ENCODE results near the gene MRPS26.
"Not testable (repeated sequence)": the region's sequence is repeated elsewhere in the genome, so short reads cannot be mapped to it uniquely, and the experiment has no call there.

Gene MRPS26

GRCh38 chr20:3074812-3075211, 29.0 kb downstream of the MRPS26 start:
- no peak for DNase-seq (ENCODE audit: low read depth)

- not testable (repeated sequence) for DNase-seq (ENCODE audit: low read depth)
These were observed 29.5 kb downstream of the MRPS26 start for GRCh38 chr20:3075315-3075714.

GRCh38 chr20:3077618-3078134, 31.8 kb downstream of the MRPS26 start:
- no peak for DNase-seq (ENCODE audit: low read depth)

- DNase-seq (ENCODE audit: low read depth) = peak; percentile 22
These were observed 35.1 kb downstream of the MRPS26 start for GRCh38 chr20:3080939-3081388.

- DNase-seq (ENCODE audit: low read depth) = no peak
These were observed 35.8 kb downstream of the MRPS26 start for GRCh38 chr20:3081641-3082040.

- DNase-seq (ENCODE audit: low read depth) = no peak
These were observed 36.6 kb downstream of the MRPS26 start for GRCh38 chr20:3082306-3082951.

- DNase-seq (ENCODE audit: low read depth) = no peak
These were observed 37.4 kb downstream of the MRPS26 start for GRCh38 chr20:3082955-3083952.

- DNase-seq (ENCODE audit: low read depth) = no peak
These were observed 38.6 kb downstream of the MRPS26 start, which contains the start of gene AVP for GRCh38 chr20:3084283-3084985. Gene AVP (minus strand): TSS chr20:3084724. CDS start chr20:3084674, 50 bp downstream.

- DNase-seq (ENCODE audit: low read depth) = no peak
These were observed 39.1 kb downstream of the MRPS26 start for GRCh38 chr20:3084986-3085360.

GRCh38 chr20:3085571-3086072, 39.8 kb downstream of the MRPS26 start:
- DNase-seq (ENCODE audit: low read depth) = no peak

GRCh38 chr20:3088031-3088430, 42.2 kb downstream of the MRPS26 start:
- DNase-seq (ENCODE audit: low read depth) = no peak

GRCh38 chr20:3090565-3090964, 44.7 kb downstream of the MRPS26 start:
- DNase-seq (ENCODE audit: low read depth) = no peak

- DNase-seq (ENCODE audit: low read depth) = no peak
These were observed 46.9 kb downstream of the MRPS26 start for GRCh38 chr20:3092611-3093379.

GRCh38 chr20:3093861-3094361, 48.1 kb downstream of the MRPS26 start:
- no peak for DNase-seq (ENCODE audit: low read depth)

- no peak for DNase-seq (ENCODE audit: low read depth)
These were observed 49.2 kb downstream of the MRPS26 start for GRCh38 chr20:3094848-3095629.
